NCI-H2107 (cell line): ENCODE results near the gene OSBPL1A.
A peak's percentile ranks its signal among the peaks of the same experiment; 100 is the strongest.

Experiments
- DNase-seq: peaks from one replicate; lab custom pipeline; 2025; lab: John Stamatoyannopoulos, UW

OSBPL1A gene

DNA sequence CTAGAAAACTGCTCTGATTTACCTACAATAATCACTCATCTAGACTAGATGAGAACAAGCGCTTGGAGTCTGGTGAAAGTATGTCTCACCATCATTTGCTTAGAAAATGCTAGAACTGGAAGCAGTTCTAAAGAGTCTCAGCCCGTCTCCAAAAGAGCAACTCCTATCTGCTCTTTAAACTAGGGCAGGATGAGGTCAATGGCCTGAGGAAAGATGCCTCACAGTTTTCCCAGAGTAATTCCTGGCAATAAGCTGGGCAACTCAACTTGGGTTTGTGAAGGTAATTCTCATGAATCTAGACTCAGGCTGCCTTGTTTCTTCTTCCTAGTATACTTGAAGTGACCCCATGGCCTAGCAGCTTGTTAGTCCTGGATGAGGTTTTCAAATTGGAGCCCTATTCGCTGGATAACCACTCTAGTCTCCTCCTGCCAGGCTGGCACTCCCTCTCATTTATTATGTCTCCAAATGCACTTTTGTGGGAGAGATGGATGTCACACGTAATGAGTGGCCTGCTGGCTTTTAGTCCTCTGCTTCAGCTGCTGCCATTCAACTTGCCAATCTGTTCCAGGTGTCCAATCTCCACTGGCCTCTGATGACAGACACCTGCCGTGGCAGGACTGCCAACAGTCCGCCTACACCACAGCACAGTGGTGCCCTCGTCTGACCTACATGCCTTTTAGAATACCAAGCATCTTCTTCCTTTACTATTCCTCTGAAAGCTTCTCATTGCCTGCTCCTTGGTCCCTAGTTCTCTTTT, 177.9 kb downstream of the OSBPL1A start:
- DNase-seq: peak; percentile 21

DNA sequence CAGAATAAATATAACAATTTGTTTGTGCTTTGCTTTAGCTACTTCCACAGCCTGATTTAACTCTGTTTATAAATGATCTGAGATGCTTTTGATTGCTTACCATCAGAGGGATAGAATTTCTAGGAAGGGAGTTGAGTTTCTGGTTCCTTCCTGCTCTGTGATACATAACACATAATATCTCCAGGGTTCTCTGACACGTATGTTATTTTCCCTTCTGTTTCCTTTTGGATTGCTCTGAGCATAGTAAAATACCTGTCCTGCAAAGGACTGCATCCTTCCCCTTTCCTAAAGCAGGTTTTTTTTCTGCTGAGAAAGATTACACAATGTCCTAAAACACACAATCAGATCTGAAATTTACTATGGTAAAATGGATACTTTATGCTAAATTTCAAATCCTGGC, 182.7 kb downstream of the OSBPL1A start:
- DNase-seq: no peak

- no peak for DNase-seq
Observed at GRCh38 chr18:24214144-24214543, 183.5 kb downstream of the OSBPL1A start.

DNA sequence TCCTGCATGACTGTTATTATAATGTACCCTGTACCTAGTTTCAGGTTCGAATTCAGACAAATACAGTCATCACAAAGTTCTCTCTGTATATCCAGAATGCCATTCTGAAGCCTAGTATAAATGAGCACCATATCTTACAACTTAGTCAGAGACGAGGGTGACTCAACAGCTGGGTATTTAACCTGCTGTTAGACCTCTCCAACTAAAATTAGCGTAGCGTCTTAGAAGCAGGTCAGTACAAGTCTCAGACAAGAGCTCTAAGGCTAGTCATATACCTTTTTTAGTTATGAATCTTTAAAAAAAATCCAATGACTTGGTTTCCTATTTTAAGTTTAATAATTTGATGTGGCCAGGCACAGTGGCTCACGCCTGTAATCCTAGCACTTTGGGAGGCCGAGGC, 184.7 kb downstream of the OSBPL1A start:
- DNase-seq: no peak

GRCh38 chr18:24209558-24209957, 188.1 kb downstream of the OSBPL1A start:
- no peak for DNase-seq

DNA sequence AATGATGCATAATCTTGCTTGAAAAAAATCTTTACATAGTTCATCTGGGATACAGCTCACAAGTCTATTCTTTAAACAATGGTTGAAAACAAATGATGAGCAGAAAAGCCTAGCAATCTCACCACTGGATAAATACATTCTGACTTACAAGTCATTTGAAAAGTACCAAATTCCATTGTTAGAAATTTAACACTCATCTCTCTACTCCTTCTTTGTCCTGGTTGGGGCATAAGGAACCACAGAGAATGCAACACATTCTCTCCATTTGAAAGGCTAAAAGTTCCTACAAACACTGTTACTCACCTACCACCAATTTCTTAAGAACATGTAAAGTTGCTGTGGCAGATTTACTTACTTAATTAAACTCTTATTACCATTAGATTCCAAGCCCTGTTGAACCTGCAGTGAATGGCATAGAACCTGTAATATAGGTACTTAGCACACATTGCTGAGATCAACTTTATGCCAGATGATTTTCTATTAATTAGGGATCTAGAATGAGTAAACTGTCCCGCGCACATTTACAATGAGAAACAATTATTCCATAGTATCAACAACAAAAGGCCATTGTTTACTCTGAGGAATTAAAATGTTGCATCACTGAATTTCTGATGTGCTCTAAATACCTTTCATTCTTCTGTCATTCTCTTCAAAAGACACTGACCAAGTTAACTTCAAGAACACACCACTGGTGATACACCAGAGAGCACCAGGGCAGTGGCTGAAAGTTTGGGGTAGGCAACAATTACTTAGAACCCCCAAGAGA, 189.2 kb downstream of the OSBPL1A start:
- no peak for DNase-seq

- no peak for DNase-seq
Observed at GRCh38 chr18:24204904-24205303, 192.7 kb downstream of the OSBPL1A start.

DNA sequence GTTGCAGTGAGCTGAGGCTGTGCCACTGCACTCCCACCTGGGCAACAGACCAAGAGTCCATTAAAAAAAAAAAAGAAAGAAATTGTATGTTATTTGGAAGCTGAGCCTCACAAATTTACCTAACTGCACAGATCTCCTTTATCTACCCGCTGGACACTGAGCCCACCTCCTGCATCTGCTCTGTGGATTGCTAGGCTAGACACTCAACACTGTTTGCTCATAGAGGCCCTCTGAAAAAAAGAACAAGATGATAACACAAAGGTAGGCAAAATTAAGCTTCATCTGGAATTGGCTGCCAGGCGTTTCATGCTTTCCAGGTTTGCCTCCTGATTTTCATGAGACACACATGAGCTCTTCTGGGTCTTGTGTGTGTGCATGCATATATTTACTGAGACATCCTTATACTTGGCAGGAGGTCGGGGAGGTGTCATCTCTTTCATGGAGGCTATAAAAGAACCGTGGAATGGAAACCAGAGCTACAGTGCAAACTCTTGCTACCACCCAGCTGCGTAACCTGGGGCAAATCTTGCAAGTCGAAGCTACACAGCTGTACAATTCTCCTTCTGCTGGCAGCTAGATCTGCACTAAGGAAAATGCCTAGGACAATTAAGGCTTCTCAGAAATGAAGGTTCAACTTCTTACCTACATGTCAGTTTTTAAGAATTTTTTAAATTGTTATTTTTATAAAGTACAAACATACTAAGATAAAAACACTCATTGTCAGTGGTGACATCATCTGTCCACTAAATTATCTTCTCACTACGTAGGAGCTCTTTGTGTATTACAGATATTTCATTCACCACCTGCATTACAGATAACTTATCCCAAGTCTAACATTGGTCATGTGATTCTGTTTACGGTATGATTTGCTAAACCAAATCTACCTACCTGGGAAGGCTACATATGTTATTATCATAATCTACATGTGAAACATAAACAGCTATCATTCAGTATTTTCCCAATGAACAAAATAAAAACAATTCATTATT, 195.6 kb downstream of the OSBPL1A start:
- DNase-seq: no peak

GRCh38 chr18:24200494-24201290, 196.9 kb downstream of the OSBPL1A start:
- DNase-seq: no peak

GRCh38 chr18:24199372-24199962, 198.2 kb downstream of the OSBPL1A start:
- DNase-seq: no peak

- DNase-seq: peak; percentile 2
Observed at GRCh38 chr18:24198461-24198860, 199.2 kb downstream of the OSBPL1A start.

DNA sequence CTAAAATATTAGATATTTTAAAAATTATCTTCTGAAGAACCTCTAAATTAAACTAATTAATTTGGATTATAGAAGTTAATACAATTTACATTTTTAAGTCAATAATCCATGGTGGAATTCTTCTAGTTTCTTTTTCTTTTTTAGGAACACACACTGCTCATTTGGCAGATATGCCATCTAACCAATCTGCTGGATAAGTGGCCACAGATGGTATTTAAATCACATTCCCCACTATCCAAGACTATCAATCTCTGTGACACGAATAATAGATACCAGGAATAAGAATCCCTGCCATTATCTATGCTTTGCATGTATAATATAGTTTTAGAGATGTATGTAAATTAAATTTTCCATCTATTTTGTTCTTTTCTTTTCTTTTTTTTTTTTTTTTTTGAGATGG, 200.2 kb downstream of the OSBPL1A start:
- DNase-seq: no peak

DNA sequence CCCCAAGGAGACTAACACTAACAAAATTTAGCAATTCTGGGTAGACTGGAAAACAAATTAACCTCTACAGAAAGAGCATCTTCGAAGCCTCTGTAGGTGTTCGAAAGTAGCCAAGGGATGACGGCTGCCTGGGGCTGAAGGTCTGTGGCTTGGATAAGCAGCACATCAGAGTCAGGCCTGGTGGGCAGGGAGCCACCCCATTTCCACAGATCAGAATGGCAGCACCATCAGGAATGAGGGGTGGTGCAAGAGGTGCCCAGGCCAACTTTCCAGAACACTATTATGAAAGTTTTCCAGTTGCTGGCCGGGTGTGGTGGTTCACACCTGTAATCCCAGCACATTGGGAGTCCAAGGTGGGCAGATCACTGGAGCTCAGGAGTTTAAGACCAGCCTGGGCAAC, 200.9 kb downstream of the OSBPL1A start:
- no peak for DNase-seq

DNA sequence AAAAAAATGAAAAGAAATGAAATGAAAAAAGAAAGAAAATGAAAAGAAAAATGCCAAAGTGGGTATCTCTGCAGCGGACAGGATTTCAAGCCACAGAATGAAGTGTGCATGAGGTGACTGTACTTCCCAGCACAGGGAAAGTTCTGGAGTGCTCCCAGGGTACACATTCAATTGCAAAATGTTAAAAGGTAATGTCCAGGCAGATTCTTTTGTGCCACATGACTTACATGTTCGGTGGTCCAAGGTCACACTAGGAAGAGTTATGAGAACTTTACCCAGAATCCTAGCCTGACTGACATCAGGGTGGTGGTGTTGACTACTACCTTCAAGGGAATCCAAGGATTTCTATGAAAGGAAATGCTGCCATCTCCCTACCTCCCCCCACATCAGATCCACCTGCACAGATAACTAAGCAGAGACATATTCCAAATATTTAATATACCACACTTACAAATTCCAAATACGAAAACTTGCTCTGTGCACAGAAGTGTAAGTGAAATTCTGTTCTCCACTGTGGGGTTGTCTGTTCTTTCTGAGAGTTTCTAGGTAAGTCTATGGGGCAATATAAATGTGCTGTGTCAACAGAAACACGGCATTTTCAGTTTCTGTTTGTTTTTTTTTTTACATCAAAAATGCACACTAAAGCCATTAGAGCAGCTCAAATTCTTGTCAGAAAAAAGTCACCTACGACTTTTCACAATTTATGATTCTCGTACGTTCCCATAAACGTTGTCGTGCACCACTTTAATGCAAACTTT, 202.1 kb downstream of the OSBPL1A start:
- DNase-seq: no peak

DNA sequence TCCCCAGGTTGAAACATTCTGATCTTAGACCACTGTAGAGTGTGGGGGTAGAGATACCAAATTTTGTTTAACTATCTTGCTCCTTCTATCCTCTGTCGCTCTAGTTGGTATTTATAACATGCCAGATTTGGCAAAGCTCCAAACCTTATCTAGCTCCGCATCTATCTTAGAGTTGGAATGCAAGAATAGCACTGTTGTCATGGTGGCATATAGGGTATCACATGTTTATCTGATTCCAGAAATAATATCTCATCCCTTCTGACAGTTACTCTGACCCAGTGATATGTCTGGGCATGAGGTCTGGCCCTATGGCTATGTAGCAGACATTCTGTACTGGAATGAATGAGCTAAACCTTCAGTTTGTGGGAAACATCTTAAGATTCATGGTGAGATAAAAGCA, 207.0 kb downstream of the OSBPL1A start:
- DNase-seq: no peak

DNA sequence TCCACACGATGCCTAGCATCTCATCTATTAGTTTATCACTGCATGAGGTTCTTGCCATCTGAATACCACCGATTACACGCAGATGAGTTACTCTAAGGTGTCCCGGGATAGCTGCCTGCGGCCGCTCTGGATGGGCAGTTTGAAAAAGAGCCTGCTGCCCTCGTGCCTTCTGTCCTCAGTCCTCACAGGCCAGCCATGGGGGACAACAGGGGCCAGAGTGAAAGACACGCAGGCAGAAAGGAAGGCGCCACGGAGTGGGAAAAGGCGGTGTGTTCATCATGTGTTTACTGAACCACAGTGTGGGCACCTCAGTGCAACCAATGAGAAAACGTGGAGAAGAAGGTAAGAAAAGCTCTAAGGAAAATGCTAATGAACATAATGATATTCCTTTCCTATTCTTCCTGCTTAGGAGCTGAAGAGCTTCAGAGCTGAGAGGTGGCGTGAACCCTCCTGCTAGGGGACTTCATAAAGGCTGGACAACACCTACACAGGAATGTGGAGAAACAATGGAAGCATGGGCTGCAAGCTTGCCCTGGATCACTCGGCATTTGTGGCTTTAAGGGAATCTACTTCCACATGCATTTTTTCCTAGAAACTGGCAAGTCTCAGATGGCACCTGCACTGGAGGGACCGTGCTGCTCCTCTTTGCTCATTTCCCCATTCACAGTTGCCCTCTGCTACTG, 207.8 kb downstream of the OSBPL1A start:
- no peak for DNase-seq

- no peak for DNase-seq
Observed at GRCh38 chr18:24189007-24189528, 208.6 kb downstream of the OSBPL1A start.

DNA sequence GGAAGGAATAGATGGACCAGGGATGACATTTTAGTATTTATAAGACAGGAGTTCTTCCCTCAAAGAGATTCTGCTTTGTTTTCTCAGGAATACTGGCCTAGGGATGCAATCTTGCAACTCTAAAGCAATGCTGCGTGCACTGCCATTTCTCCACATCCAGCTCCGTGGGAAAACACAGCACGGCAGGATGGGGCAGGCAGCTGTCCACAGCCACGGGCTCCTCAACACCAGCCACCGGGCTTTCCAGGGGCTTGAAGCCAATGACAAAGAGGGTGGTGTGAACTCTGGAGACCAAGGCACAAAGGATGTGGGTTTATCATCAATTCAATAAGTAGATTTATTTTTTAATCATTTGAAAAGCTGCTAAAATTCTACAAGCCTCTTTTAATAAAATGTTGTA, 209.5 kb downstream of the OSBPL1A start:
- no peak for DNase-seq

- no peak for DNase-seq
Observed at GRCh38 chr18:24187689-24188088, 209.9 kb downstream of the OSBPL1A start.
